GM23338 (cell line): ENCODE measurements around the gene CFAP53. TPM values are rescaled to one million over a fixed set of nuclear protein-coding genes. Genes with fewer than 3 reads are reported as not detected.
"Not testable (repeated sequence)": the region's sequence is repeated elsewhere in the genome, so short reads cannot be mapped to it uniquely, and the experiment has no call there.

Source experiments
- ATAC-seq: fragments of 200-7000 bp; cut with Tn5 transposase; 3 replicates; pipeline ENCODE4 v1.9.1; 2020
- DNase-seq: peaks from one replicate; pipeline ENCODE4 v3.0.0-alpha.2; 2015; ENCODE audit warnings: low spot score
- H2AFZ ChIP-seq: fragments of 200-600 bp; sonication (generic); 2 replicates; pipeline ENCODE4 v1.8.0; 2016; ENCODE audit warnings: antibody characterized with exemption, mild to moderate bottlenecking, moderate library complexity
- H3F3A ChIP-seq: fragments of 200-600 bp; sonication (generic); replicated peaks from 2 replicates; pipeline ENCODE4 v1.8.0; 2017; ENCODE audit warnings: antibody characterized with exemption, mixed run types, low read depth
- H3K27ac ChIP-seq: fragments of 200-600 bp; sonication (generic); 2 replicates; pipeline ENCODE4 v1.6.1; 2016; ENCODE audit warnings: low read depth
- H3K27me3 ChIP-seq: fragments of 200-600 bp; sonication (generic); 2 replicates; pipeline ENCODE4 v1.8.0; 2016; ENCODE audit warnings: mild to moderate bottlenecking, mixed run types, moderate library complexity; ENCODE audit not compliant: insufficient read depth
- H3K36me3 ChIP-seq: fragments of 200-600 bp; sonication (generic); 2 replicates; pipeline ENCODE4 v1.8.0; 2016; ENCODE audit warnings: mild to moderate bottlenecking; ENCODE audit not compliant: insufficient read depth
- H3K4me1 ChIP-seq: fragments of 200-600 bp; sonication (generic); 2 replicates; pipeline ENCODE4 v1.8.0; 2016; ENCODE audit warnings: mild to moderate bottlenecking, moderate library complexity; ENCODE audit not compliant: insufficient read depth
- H3K4me2 ChIP-seq: fragments of 200-600 bp; sonication (generic); 2 replicates; pipeline ENCODE4 v1.7.1; 2017; ENCODE audit warnings: mixed run types
- H3K4me3 ChIP-seq: fragments of 200-600 bp; sonication (generic); 2 replicates; pipeline ENCODE4 v1.6.1; 2016; ENCODE audit warnings: mixed run types
- H3K79me2 ChIP-seq: fragments of 200-600 bp; sonication (generic); replicated peaks from 2 replicates; pipeline ENCODE4 v1.8.0; 2017; ENCODE audit warnings: mild to moderate bottlenecking; ENCODE audit not compliant: insufficient read depth
- H3K9me2 ChIP-seq: fragments of 200-600 bp; sonication (generic); 2 replicates; pipeline ENCODE4 v1.8.0; 2017; ENCODE audit not compliant: insufficient read depth
- H4K20me1 ChIP-seq: fragments of 200-600 bp; sonication (generic); replicated peaks from 2 replicates; pipeline ENCODE4 v1.8.0; 2017; ENCODE audit warnings: mild to moderate bottlenecking; ENCODE audit not compliant: insufficient read depth
- H3K27ac Mint-ChIP-seq: 2 replicates; pipeline ENCODE4 v1.8.0; 2020; ENCODE audit warnings: inconsistent platforms, mild to moderate bottlenecking, moderate library complexity, mixed read lengths
- H3K27me3 Mint-ChIP-seq: 3 replicates; pipeline ENCODE4 v1.8.0; 2022; ENCODE audit warnings: low read depth, mild to moderate bottlenecking, moderate library complexity, mixed read lengths, inconsistent platforms; ENCODE audit not compliant: insufficient read depth, poor library complexity
- H3K36me3 Mint-ChIP-seq: 3 replicates; pipeline ENCODE4 v1.8.0; 2021; ENCODE audit warnings: low read depth, mild to moderate bottlenecking, inconsistent platforms, moderate library complexity, mixed read lengths
- H3K4me1 Mint-ChIP-seq: 3 replicates; pipeline ENCODE4 v1.8.0; 2020; ENCODE audit warnings: mild to moderate bottlenecking, inconsistent platforms, mixed read lengths
- H3K4me3 Mint-ChIP-seq: 3 replicates; pipeline ENCODE4 v1.8.0; 2021; ENCODE audit warnings: moderate library complexity, mild to moderate bottlenecking, inconsistent platforms, mixed read lengths
- H3K9me3 Mint-ChIP-seq: 3 replicates; pipeline ENCODE4 v1.8.0; 2020; ENCODE audit warnings: moderate library complexity, mild to moderate bottlenecking, inconsistent platforms, mixed read lengths
- EZH2 ChIP-seq: fragments of 200-600 bp; sonication (generic); IDR thresholded peaks from one replicate; pipeline ENCODE4 v1.8.0; 2017; ENCODE audit warnings: antibody characterized with exemption, mild to moderate bottlenecking, low read depth; ENCODE audit not compliant: unreplicated experiment
- EZH2phosphoT487 ChIP-seq: fragments of 200-600 bp; sonication (generic); IDR thresholded peaks from one replicate; pipeline ENCODE4 v1.8.1; 2018; ENCODE audit warnings: antibody characterized with exemption; ENCODE audit not compliant: unreplicated experiment
- JUNB ChIP-seq: IDR thresholded peaks from one replicate; pipeline ENCODE4 v1.6.1; 2016; ENCODE audit warnings: antibody characterized with exemption; ENCODE audit not compliant: unreplicated experiment
- NANOG ChIP-seq: IDR thresholded peaks from 2 replicates; pipeline ENCODE4 v1.6.1; 2016; ENCODE audit warnings: antibody characterized with exemption, borderline replicate concordance
- STAT1 ChIP-seq: IDR thresholded peaks from one replicate; pipeline ENCODE4 v1.6.1; 2016; ENCODE audit warnings: antibody characterized with exemption; ENCODE audit not compliant: unreplicated experiment
- ZNF114 ChIP-seq: fragments of 250-450 bp; sonication (Bioruptor Pico); IDR thresholded peaks from 2 replicates; pipeline ENCODE4 v1.5.0; 2020; ENCODE audit warnings: mild to moderate bottlenecking, moderate library complexity
- ZNF331 ChIP-seq: fragments of 250-450 bp; sonication (Bioruptor Pico); IDR thresholded peaks from 2 replicates; pipeline ENCODE4 v1.5.0; 2020; ENCODE audit warnings: low read depth, mild to moderate bottlenecking, moderate library complexity
- polyA plus RNA-seq: library from polyadenylated mRNA; unstranded; fragments of >200 nt; fragmentation: Nextera tagmentation; extraction: Ambion mirVana; gene quantifications from 2 replicates; pipeline ENCODE4 v1.2.1, GENCODE V29; 2016
- total RNA-seq: library from RNA; depleted of rRNA; stranded (reverse); fragments of >200 nt; shearing (Covaris generic); gene quantifications from 2 replicates; pipeline ENCODE4 v1.2.3, GENCODE V29; 2014
- TF ChIP-seq, protein P1 (sequence below): IDR thresholded peaks from one replicate; pipeline ENCODE4 v1.6.1; 2018; ENCODE audit warnings: antibody characterized with exemption; ENCODE audit not compliant: unreplicated experiment
- TF ChIP-seq, protein P2 (sequence below): fragments of 250-450 bp; sonication (Bioruptor Pico); IDR thresholded peaks from 2 replicates; pipeline ENCODE4 v1.5.0; 2020; ENCODE audit warnings: mild to moderate bottlenecking, moderate library complexity
- TF ChIP-seq, protein P3 (sequence below), 2 experiments: fragments of 200-600 bp in 1 of 2; sonication (generic) in 1 of 2; conservative IDR thresholded peaks; 2 replicates each; pipeline versions ENCODE4 v1.5.1 to v1.6.1; 2016 to 2017; ENCODE audit warnings: antibody characterized with exemption in 2 of 2, low read depth in 2 of 2, mild to moderate bottlenecking in 2 of 2, moderate library complexity in 1 of 2
- TF ChIP-seq, protein P4 (sequence below): IDR thresholded peaks from 2 replicates; pipeline ENCODE4 v1.6.1; 2016; ENCODE audit warnings: antibody characterized with exemption

Gene CFAP53
- total and polyA plus RNA-seq, 2 experiments from 2014 or later: 0.71 TPM; not detected in 1

DNA sequence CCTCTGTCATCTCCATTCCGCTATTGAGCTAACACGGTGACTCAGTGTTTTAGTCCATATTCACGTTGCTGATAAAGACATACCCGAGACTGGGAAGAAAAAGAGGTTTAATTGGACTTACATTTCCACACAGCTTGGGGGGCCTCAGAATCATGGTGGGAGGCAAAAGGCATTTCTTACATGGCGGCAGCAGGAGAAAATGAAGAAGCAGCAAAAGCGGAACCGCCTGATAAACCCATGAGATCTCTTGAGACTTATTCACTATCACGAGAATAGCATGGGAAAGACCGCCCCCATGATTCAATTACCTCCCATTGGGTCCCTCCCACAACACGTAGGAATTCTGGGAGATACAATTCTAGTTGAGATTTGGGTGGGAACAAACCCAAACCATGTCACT, 43.8 kb upstream of the CFAP53 start:
- no peak overlapping the region for H3K4me3 Mint-ChIP-seq
- Histone ChIP-seq H3K27me3 (peaks cover 34% of the 10 kb centered on the region), H3K9me2 (no peaks in the 10 kb centered on the region), H3K4me2 (no peak overlapping the region), H3K79me2 (no peaks in the 10 kb centered on the region), H3K4me3 (no peak overlapping the region), H3K4me1 (peaks cover 5% of the 10 kb centered on the region; the same call in 1 of the 2 replicates), H2AFZ (no peak overlapping the region; the same call in 1 of the 2 replicates), H3F3A (no peaks in the 10 kb centered on the region), H3K36me3 (no peaks in the 10 kb centered on the region), H4K20me1 (no peaks in the 10 kb centered on the region), H3K27ac (no peak overlapping the region)
- no peak overlapping the region for H3K27ac Mint-ChIP-seq
- DNase-seq: no peak
- H3K36me3 Mint-ChIP-seq: no peaks in the 10 kb centered on the region
- no peaks in the 10 kb centered on the region for H3K4me1 Mint-ChIP-seq
- no peak for ATAC-seq
- TF ChIP-seq ZNF331 (CRISPR knock-in tag) (no peak), ZNF114 (CRISPR knock-in tag) (no peak), STAT1 (no peak), EZH2phosphoT487 (no peak), EZH2 (no peak), JUNB (no peak), NANOG (no peak)
- TF ChIP-seq, protein P1, sequence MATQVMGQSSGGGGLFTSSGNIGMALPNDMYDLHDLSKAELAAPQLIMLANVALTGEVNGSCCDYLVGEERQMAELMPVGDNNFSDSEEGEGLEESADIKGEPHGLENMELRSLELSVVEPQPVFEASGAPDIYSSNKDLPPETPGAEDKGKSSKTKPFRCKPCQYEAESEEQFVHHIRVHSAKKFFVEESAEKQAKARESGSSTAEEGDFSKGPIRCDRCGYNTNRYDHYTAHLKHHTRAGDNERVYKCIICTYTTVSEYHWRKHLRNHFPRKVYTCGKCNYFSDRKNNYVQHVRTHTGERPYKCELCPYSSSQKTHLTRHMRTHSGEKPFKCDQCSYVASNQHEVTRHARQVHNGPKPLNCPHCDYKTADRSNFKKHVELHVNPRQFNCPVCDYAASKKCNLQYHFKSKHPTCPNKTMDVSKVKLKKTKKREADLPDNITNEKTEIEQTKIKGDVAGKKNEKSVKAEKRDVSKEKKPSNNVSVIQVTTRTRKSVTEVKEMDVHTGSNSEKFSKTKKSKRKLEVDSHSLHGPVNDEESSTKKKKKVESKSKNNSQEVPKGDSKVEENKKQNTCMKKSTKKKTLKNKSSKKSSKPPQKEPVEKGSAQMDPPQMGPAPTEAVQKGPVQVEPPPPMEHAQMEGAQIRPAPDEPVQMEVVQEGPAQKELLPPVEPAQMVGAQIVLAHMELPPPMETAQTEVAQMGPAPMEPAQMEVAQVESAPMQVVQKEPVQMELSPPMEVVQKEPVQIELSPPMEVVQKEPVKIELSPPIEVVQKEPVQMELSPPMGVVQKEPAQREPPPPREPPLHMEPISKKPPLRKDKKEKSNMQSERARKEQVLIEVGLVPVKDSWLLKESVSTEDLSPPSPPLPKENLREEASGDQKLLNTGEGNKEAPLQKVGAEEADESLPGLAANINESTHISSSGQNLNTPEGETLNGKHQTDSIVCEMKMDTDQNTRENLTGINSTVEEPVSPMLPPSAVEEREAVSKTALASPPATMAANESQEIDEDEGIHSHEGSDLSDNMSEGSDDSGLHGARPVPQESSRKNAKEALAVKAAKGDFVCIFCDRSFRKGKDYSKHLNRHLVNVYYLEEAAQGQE: no peak
- TF ChIP-seq, protein P2, sequence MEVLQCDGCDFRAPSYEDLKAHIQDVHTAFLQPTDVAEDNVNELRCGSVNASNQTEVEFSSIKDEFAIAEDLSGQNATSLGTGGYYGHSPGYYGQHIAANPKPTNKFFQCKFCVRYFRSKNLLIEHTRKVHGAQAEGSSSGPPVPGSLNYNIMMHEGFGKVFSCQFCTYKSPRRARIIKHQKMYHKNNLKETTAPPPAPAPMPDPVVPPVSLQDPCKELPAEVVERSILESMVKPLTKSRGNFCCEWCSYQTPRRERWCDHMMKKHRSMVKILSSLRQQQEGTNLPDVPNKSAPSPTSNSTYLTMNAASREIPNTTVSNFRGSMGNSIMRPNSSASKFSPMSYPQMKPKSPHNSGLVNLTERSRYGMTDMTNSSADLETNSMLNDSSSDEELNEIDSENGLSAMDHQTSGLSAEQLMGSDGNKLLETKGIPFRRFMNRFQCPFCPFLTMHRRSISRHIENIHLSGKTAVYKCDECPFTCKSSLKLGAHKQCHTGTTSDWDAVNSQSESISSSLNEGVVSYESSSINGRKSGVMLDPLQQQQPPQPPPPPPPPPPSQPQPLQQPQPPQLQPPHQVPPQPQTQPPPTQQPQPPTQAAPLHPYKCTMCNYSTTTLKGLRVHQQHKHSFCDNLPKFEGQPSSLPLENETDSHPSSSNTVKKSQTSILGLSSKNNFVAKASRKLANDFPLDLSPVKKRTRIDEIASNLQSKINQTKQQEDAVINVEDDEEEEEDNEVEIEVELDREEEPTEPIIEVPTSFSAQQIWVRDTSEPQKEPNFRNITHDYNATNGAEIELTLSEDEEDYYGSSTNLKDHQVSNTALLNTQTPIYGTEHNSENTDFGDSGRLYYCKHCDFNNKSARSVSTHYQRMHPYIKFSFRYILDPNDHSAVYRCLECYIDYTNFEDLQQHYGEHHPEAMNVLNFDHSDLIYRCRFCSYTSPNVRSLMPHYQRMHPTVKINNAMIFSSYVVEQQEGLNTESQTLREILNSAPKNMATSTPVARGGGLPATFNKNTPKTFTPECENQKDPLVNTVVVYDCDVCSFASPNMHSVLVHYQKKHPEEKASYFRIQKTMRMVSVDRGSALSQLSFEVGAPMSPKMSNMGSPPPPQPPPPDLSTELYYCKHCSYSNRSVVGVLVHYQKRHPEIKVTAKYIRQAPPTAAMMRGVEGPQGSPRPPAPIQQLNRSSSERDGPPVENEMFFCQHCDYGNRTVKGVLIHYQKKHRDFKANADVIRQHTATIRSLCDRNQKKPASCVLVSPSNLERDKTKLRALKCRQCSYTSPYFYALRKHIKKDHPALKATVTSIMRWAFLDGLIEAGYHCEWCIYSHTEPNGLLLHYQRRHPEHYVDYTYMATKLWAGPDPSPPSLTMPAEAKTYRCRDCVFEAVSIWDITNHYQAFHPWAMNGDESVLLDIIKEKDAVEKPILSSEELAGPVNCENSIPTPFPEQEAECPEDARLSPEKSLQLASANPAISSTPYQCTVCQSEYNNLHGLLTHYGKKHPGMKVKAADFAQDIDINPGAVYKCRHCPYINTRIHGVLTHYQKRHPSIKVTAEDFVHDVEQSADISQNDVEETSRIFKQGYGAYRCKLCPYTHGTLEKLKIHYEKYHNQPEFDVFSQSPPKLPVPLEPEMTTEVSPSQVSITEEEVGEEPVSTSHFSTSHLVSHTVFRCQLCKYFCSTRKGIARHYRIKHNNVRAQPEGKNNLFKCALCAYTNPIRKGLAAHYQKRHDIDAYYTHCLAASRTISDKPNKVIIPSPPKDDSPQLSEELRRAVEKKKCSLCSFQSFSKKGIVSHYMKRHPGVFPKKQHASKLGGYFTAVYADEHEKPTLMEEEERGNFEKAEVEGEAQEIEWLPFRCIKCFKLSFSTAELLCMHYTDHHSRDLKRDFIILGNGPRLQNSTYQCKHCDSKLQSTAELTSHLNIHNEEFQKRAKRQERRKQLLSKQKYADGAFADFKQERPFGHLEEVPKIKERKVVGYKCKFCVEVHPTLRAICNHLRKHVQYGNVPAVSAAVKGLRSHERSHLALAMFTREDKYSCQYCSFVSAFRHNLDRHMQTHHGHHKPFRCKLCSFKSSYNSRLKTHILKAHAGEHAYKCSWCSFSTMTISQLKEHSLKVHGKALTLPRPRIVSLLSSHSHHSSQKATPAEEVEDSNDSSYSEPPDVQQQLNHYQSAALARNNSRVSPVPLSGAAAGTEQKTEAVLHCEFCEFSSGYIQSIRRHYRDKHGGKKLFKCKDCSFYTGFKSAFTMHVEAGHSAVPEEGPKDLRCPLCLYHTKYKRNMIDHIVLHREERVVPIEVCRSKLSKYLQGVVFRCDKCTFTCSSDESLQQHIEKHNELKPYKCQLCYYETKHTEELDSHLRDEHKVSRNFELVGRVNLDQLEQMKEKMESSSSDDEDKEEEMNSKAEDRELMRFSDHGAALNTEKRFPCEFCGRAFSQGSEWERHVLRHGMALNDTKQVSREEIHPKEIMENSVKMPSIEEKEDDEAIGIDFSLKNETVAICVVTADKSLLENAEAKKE: no peak
- TF ChIP-seq, protein P3, sequence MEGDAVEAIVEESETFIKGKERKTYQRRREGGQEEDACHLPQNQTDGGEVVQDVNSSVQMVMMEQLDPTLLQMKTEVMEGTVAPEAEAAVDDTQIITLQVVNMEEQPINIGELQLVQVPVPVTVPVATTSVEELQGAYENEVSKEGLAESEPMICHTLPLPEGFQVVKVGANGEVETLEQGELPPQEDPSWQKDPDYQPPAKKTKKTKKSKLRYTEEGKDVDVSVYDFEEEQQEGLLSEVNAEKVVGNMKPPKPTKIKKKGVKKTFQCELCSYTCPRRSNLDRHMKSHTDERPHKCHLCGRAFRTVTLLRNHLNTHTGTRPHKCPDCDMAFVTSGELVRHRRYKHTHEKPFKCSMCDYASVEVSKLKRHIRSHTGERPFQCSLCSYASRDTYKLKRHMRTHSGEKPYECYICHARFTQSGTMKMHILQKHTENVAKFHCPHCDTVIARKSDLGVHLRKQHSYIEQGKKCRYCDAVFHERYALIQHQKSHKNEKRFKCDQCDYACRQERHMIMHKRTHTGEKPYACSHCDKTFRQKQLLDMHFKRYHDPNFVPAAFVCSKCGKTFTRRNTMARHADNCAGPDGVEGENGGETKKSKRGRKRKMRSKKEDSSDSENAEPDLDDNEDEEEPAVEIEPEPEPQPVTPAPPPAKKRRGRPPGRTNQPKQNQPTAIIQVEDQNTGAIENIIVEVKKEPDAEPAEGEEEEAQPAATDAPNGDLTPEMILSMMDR (conservative IDR thresholded peaks at IDR 0.05; ENCODE audit: low read depth in 2 of 2): no peak
- TF ChIP-seq, protein P4, sequence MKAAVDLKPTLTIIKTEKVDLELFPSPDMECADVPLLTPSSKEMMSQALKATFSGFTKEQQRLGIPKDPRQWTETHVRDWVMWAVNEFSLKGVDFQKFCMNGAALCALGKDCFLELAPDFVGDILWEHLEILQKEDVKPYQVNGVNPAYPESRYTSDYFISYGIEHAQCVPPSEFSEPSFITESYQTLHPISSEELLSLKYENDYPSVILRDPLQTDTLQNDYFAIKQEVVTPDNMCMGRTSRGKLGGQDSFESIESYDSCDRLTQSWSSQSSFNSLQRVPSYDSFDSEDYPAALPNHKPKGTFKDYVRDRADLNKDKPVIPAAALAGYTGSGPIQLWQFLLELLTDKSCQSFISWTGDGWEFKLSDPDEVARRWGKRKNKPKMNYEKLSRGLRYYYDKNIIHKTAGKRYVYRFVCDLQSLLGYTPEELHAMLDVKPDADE: no peak
- H3K9me3 Mint-ChIP-seq: peaks cover 3% of the 10 kb centered on the region; the same call in 1 of the 3 replicates
- H3K27me3 Mint-ChIP-seq: peaks cover 11% of the 10 kb centered on the region

DNA sequence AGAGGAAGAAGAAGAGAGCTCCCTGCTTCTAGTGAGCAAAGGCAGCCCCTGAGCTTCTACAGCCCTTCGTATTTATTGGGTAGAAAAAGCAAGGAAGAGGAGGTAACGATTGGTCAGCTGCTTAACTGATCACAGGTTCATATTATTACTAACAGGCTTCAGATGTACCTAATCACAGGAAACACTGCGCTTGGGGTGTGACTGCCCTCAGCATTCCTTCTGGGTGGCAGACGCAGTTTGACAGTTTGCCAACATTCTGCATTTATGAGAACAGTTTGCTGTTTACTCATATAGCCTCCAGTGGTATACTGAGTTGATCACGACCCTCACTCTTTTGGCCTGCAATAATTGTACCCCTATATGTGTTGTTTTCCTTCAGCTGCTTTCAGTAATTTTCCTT, 42.6 kb upstream of the CFAP53 start:
- H3K36me3 ChIP-seq, H3K4me2 ChIP-seq, H4K20me1 ChIP-seq, H3K79me2 ChIP-seq, H3K36me3 Mint-ChIP-seq, H3K4me3 ChIP-seq, DNase-seq, H3K9me2 ChIP-seq, H3F3A ChIP-seq, H3K27ac Mint-ChIP-seq, H3K27ac ChIP-seq, H3K4me1 Mint-ChIP-seq, H3K4me1 ChIP-seq, H2AFZ ChIP-seq, H3K9me3 Mint-ChIP-seq, H3K4me3 Mint-ChIP-seq, ATAC-seq: not testable (repeated sequence)
- peaks cover 11% of the 10 kb centered on the region for H3K27me3 Mint-ChIP-seq
- H3K27me3 ChIP-seq: peaks cover 38% of the 10 kb centered on the region
